K562 (cell line): Measurements from ENCODE around the gene IL17RC. TPM values are rescaled to one million over a fixed set of nuclear protein-coding genes. Genes with fewer than 3 reads are reported as not detected.
A peak's percentile ranks its signal among the peaks of the same experiment; 100 is the strongest.

Source experiments
- AFF1 ChIP-seq, 2 experiments: fragments of 450-650 bp; IDR thresholded peaks; 2 replicates each; pipeline ENCODE4 v1.6.1; 2018; ENCODE audit warnings: mild to moderate bottlenecking in 2 of 2, low read depth in 1 of 2; ENCODE audit not compliant: partially characterized antibody in 2 of 2
- BCLAF1 ChIP-seq, 2 experiments: fragments of 450-650 bp in 1 of 2; IDR thresholded peaks; 2 replicates each; pipeline ENCODE4 v1.6.1; 2011 to 2017; ENCODE audit warnings: low read depth in 2 of 2, antibody characterized with exemption in 1 of 2, borderline replicate concordance in 1 of 2, low read length in 1 of 2, mild to moderate bottlenecking in 1 of 2, mixed read lengths in 1 of 2; ENCODE audit not compliant: control insufficient read depth in 1 of 2
- HLTF ChIP-seq: fragments of 450-650 bp; IDR thresholded peaks from 2 replicates; pipeline ENCODE4 v1.6.1; 2016
- PHF8 ChIP-seq: fragments of 200-600 bp; sonication (generic); IDR thresholded peaks from 2 replicates; pipeline ENCODE4 v1.6.1; 2012; ENCODE audit warnings: mixed run types, mild to moderate bottlenecking, inconsistent platforms, low read length, moderate library complexity, borderline replicate concordance
- SNIP1 ChIP-seq: fragments of 450-650 bp; IDR thresholded peaks from 2 replicates; pipeline ENCODE4 v1.7.1; 2017; ENCODE audit warnings: low read depth, mild to moderate bottlenecking
- TAF15 ChIP-seq: fragments of 200-400 bp; formaldehyde crosslinking; IDR thresholded peaks from 2 replicates; pipeline ENCODE4 v1.6.1; 2017; ENCODE audit warnings: mild to moderate bottlenecking, low read depth, low read length, moderate library complexity
- polyA plus RNA-seq, 8 experiments: library from polyadenylated mRNA; depleted of rRNA in 4 of 8; stranded (reverse) in 5 of 8; unstranded in 3 of 8; fragments of >200 nt; fragmentation: Nextera tagmentation in 2 of 8; fragmentation: Illumina TruSeq in 1 of 8; extraction: Ambion mirVana in 2 of 8; extraction: Trizol in 1 of 8; gene quantifications; 2 replicates each; pipeline versions ENCODE4 v1.2.1 to v1.2.3, GENCODE V29; 2011 to 2014; ENCODE audit warnings: inconsistent platforms in 1 of 8, missing spikeins in 1 of 8
- total RNA-seq, 7 experiments: library from RNA; depleted of rRNA in 6 of 7; stranded (reverse); fragments of >200 nt in 6 of 7; fragmentation: Illumina TruSeq in 2 of 7; extraction: Trizol in 2 of 7; gene quantifications; 2 replicates each; pipeline versions ENCODE4 v1.2.1 to v1.2.3, GENCODE V29; 2011 to 2021; ENCODE audit warnings: low replicate concordance in 1 of 7
- TF ChIP-seq, protein P1 (sequence below): fragments of 250-450 bp; sonication (Bioruptor Pico); IDR thresholded peaks from 2 replicates; pipeline ENCODE4 v1.5.0; 2021

The IL17RC gene
- total and polyA plus RNA-seq, 9 of the 15 experiments (the other 6 are each of a cell fraction or from before 2014, with no cell fraction given), result 0.15 to 11.4 (median 7.1) TPM; not detected in 1

- TF ChIP-seq BCLAF1 (IDR thresholded peaks at IDR 0.05; ENCODE audit: borderline replicate concordance in 1 of 2, control insufficient read depth in 1 of 2, low read depth in 2 of 2, low read length in 1 of 2) (peak in 1 of 2 experiments; percentile 76; a peak in 1 of 4 replicates), SNIP1 (peak; percentile 91), HLTF (peak; percentile 91), PHF8 (peak; percentile 98), AFF1 (IDR thresholded peaks at IDR 0.05; ENCODE audit: low read depth in 1 of 2, partially characterized antibody in 2 of 2) (peak in 1 of 2 experiments; percentile 17), TAF15 (no peak)
- TF ChIP-seq, protein P1, sequence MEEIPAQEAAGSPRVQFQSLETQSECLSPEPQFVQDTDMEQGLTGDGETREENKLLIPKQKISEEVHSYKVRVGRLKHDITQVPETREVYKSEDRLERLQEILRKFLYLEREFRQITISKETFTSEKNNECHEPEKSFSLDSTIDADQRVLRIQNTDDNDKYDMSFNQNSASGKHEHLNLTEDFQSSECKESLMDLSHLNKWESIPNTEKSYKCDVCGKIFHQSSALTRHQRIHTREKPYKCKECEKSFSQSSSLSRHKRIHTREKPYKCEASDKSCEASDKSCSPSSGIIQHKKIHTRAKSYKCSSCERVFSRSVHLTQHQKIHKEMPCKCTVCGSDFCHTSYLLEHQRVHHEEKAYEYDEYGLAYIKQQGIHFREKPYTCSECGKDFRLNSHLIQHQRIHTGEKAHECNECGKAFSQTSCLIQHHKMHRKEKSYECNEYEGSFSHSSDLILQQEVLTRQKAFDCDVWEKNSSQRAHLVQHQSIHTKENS, result no peak
Measured at GRCh38 chr3:9890249-9891071, 26.4 kb upstream of the IL17RC start, which contains the start of gene JAGN1 (continued).
